ENCODE data around the gene CCT6B. TPM values are rescaled to one million over a fixed set of nuclear protein-coding genes. Genes with fewer than 3 reads are reported as not detected.

Gene CCT6B
- total RNA-seq, 1 donor from 2014 or later = 2.3 TPM

DNA sequence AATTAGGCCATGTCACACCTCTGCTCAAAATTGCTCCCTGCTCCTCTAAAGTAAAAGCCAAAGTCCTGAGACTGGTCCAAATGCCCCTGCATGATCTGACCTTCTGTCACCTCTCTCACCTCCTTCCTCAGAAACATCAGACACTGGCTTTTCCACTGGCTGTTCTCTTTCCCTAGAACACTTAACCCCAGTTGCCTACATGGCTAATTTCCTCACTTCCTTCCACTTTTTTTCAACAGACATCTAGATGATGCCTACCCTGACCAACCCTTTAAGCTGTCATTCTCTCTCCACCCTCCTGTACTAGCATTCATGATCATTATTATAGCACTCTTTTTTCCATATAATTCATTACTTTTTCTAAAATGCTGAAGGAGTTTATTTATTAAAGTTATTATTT, 31.0 kb downstream of the CCT6B start:
- Mint-ChIP-seq H3K9me3 (no peaks in the 10 kb centered on the region), H3K27ac (ENCODE audit: unreplicated experiment) (no peak overlapping the region), H3K4me3 (no peak overlapping the region), H3K4me1 (no peaks in the 10 kb centered on the region), H3K27me3 (ENCODE audit: low read depth) (peaks cover 5% of the 10 kb centered on the region), H3K36me3 (ENCODE audit: low read depth) (no peaks in the 10 kb centered on the region)
- TF ChIP-seq, protein P1, sequence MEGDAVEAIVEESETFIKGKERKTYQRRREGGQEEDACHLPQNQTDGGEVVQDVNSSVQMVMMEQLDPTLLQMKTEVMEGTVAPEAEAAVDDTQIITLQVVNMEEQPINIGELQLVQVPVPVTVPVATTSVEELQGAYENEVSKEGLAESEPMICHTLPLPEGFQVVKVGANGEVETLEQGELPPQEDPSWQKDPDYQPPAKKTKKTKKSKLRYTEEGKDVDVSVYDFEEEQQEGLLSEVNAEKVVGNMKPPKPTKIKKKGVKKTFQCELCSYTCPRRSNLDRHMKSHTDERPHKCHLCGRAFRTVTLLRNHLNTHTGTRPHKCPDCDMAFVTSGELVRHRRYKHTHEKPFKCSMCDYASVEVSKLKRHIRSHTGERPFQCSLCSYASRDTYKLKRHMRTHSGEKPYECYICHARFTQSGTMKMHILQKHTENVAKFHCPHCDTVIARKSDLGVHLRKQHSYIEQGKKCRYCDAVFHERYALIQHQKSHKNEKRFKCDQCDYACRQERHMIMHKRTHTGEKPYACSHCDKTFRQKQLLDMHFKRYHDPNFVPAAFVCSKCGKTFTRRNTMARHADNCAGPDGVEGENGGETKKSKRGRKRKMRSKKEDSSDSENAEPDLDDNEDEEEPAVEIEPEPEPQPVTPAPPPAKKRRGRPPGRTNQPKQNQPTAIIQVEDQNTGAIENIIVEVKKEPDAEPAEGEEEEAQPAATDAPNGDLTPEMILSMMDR (conservative IDR thresholded peaks at IDR 0.05) = no peak
- DNase-seq (ENCODE audit: low read depth, low spot score) = no peak

GRCh38 chr17:34926661-34927060, 34.6 kb downstream of the CCT6B start:
- TF ChIP-seq, protein P1 (conservative IDR thresholded peaks at IDR 0.05) = no peak
- Mint-ChIP-seq H3K4me3 (no peak overlapping the region), H3K36me3 (ENCODE audit: low read depth) (no peaks in the 10 kb centered on the region), H3K9me3 (no peaks in the 10 kb centered on the region), H3K4me1 (no peaks in the 10 kb centered on the region), H3K27me3 (ENCODE audit: low read depth) (peaks cover 3% of the 10 kb centered on the region), H3K27ac (ENCODE audit: unreplicated experiment) (no peak overlapping the region)
- DNase-seq (ENCODE audit: low read depth, low spot score) = no peak

DNA sequence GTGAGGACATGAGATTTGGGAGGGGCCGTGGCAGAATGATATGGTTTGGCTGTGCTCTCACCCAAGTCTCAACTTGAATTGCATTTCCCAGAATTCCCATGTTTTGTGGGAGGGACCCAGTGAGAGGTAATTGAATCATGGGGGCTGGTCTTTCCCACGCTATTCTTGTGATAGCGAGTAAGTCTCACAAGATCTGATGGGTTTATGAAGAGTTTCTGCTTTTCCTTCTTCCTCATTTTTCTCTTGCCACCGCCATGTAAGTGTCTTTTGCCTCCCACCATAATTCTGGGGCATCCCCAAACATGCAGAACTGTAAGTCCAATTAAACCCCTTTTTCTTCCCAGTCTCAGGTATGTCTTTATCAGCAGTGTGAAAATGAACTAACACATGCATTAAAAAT, 40.6 kb downstream of the CCT6B start:
- H3K4me3 Mint-ChIP-seq = no peak overlapping the region
- no peaks in the 10 kb centered on the region for H3K36me3 Mint-ChIP-seq (ENCODE audit: low read depth)
- H3K27ac Mint-ChIP-seq (ENCODE audit: unreplicated experiment) = no peak overlapping the region
- TF ChIP-seq, protein P1 (conservative IDR thresholded peaks at IDR 0.05) = no peak
- H3K4me1 Mint-ChIP-seq = no peaks in the 10 kb centered on the region
- H3K27me3 Mint-ChIP-seq (ENCODE audit: low read depth) = no peaks in the 10 kb centered on the region
- DNase-seq (ENCODE audit: low read depth, low spot score) = no peak
- no peaks in the 10 kb centered on the region for H3K9me3 Mint-ChIP-seq

DNA sequence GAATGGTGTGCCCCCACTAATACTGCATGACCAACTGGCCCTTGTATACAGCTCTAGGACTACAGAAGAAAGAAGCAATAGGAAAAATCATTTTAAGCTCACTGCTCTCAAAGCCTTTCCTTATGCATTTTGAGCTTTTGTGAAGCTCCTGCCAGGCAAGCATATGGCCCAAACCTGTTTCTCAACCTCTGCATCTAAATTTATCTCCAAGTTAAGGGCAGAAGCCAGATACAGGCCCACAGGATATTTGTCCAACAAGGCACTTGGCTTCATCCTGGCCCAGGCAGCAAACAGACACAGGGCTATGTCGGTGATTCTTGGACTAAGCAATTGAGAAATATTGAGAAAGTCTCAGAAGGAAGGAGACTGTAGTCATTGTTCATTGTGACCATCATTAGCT, 43.9 kb downstream of the CCT6B start:
- TF ChIP-seq, protein P1 (conservative IDR thresholded peaks at IDR 0.05) = no peak
- Mint-ChIP-seq H3K4me3 (no peak overlapping the region), H3K36me3 (ENCODE audit: low read depth) (no peaks in the 10 kb centered on the region), H3K9me3 (no peaks in the 10 kb centered on the region), H3K4me1 (no peaks in the 10 kb centered on the region), H3K27me3 (ENCODE audit: low read depth) (no peaks in the 10 kb centered on the region), H3K27ac (ENCODE audit: unreplicated experiment) (no peak overlapping the region)
- no peak for DNase-seq (ENCODE audit: low read depth, low spot score)

GRCh38 chr17:34916120-34916519, 45.1 kb downstream of the CCT6B start:
- Mint-ChIP-seq H3K36me3 (ENCODE audit: low read depth) (no peaks in the 10 kb centered on the region), H3K27me3 (ENCODE audit: low read depth) (peaks cover 5% of the 10 kb centered on the region), H3K27ac (ENCODE audit: unreplicated experiment) (no peak overlapping the region), H3K4me1 (no peaks in the 10 kb centered on the region), H3K9me3 (no peaks in the 10 kb centered on the region), H3K4me3 (no peak overlapping the region)
- DNase-seq (ENCODE audit: low read depth, low spot score) = no peak
- TF ChIP-seq, protein P1 (conservative IDR thresholded peaks at IDR 0.05) = no peak

- Mint-ChIP-seq H3K27ac (ENCODE audit: unreplicated experiment) (no peak overlapping the region), H3K27me3 (ENCODE audit: low read depth) (peaks cover 9% of the 10 kb centered on the region), H3K4me1 (no peaks in the 10 kb centered on the region), H3K36me3 (ENCODE audit: low read depth) (no peaks in the 10 kb centered on the region), H3K9me3 (no peaks in the 10 kb centered on the region), H3K4me3 (no peak overlapping the region)
- TF ChIP-seq, protein P1 (conservative IDR thresholded peaks at IDR 0.05) = no peak
- no peak for DNase-seq (ENCODE audit: low read depth, low spot score)
Observed at GRCh38 chr17:34913001-34913400, 48.3 kb downstream of the CCT6B start.

Data from neural crest cell (in vitro differentiated cells).